Mammary epithelial cell (primary cell): ENCODE results near the gene BBS9.

Experiments
- CTCF ChIP-seq, 2 donors: IDR thresholded peaks in 1 of 2; conservative IDR thresholded peaks in 1 of 2; 2 replicates each; pipeline ENCODE4 v1.5.1; 2011 to 2012; ENCODE audit warnings: inconsistent platforms in 2 of 2, low read length in 2 of 2, mild to moderate bottlenecking in 2 of 2, control low read depth in 1 of 2, low read depth in 1 of 2; ENCODE audit not compliant: insufficient read depth in 1 of 2; ENCODE audit errors: extremely low read depth in 1 of 2
- EZH2 ChIP-seq: IDR thresholded peaks from 2 replicates; pipeline ENCODE4 v1.6.1; 2012; ENCODE audit warnings: low read length, inconsistent platforms, borderline replicate concordance

- no peak for TF ChIP-seq EZH2
- no peak for TF ChIP-seq CTCF (conservative IDR thresholded peaks at IDR 0.05 in 1 of 2, IDR thresholded peaks at IDR 0.05 in 1 of 2; ENCODE audit: extremely low read depth in 1 of 2, insufficient read depth in 1 of 2, low read depth in 1 of 2, low read length in 2 of 2)
Observed at GRCh38 chr7:33325754-33326484, 196.6 kb downstream of the BBS9 start.
